GM18498 (cell line): ENCODE results near the gene SORBS2.

Experiments used
- ATAC-seq: cut with Tn5 transposase; IDR thresholded peaks from one replicate; pipeline ENCODE4 v1.9.1; 2021; ENCODE audit warnings: mild to moderate bottlenecking, moderate library complexity; ENCODE audit not compliant: unreplicated experiment

SORBS2 gene

DNA sequence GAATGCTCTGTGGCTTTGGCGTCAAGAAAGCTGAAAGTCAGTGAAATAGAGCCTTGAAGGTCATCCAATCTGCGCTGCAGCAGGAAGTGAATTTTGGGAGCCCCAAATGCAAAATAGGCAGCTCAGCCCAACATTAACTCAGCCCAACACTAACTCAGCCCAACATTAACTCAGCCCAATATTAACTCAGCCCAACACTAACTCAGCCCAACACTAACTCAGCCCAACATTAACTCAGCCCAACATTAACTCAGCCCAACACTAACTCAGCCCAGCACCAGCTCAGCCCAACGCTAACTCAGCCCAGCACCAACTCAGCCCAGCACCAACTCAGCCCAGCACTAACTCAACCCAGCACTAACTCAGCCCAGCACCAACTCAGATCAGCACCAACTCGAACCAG is 71.5 kb downstream of the SORBS2 start:
- ATAC-seq = peak; percentile 41

DNA sequence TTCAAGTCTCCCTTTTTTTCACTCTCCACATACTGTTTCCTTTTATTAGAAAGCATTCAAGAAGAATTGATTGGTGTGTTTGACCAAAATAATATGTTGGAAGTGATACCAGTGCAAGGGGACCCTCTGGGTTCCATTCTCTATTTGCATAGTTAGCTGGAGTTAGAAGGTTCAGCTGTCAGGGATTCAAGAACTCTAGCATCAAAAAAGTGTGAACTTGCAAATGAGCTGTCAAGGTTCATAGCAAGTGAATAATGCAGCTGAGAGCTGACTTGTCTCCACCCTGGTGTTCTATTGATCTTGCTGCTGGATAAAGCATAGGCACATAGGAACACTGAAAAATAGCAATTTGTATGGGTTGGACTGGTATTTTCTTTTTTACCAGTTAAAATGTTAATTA is 73.2 kb downstream of the SORBS2 start:
- ATAC-seq = peak; percentile 33

DNA sequence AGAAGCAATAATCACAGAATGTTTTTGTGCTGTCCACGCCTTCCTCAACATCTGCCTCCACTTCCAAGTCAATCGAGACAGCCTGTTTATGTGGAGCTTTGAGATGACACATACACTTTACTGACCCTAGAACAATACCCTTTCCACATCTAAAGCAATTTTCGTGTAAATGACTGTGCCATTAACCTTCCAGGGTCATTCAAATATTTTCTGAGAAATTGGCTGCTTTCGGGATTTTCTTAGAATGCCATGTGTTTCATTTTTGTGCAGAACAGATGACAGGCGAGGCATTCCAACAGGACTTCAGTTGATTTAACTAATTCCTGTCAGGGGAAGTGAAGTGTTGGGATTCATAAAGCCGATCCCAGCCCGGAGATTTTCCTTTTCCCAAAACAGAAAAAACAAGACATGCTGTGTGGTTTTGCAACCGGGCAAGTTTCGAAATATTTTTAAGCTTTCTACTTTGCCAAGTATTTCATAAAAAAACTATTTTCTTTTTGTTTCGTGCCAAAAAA is 73.9 kb downstream of the SORBS2 start:
- ATAC-seq = no peak

DNA sequence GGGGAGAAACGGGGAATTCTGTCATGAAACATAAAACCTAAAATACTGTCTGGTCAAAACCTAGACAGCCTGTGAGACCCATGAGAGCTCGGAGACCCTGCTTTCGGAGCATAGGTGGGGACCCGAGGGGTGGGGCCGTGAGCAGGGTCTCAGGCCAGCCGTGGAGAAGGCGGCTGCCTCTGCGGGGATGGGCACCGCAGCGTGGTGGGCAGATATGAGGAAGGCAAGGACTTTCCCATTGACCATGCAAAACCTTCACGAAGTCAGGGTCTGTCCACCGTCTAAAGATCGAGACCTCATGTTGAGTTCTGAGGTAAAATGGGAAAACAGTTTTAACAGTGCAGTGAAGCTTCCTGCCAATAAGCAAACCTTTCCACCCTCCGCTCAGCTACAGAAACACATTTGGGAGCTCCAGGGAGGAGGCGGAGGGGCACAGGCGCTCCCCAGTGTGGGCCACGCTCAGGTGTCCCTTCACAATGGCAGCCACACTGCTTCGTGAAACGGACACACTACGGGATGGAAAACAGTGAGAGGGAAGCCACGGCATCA is 74.4 kb downstream of the SORBS2 start:
- no peak for ATAC-seq

- no peak for ATAC-seq
Observed at GRCh38 chr4:185736882-185737281, 75.1 kb downstream of the SORBS2 start.

- no peak for ATAC-seq
Observed at GRCh38 chr4:185735866-185736400, 76.1 kb downstream of the SORBS2 start.

GRCh38 chr4:185734930-185735329 is 77.1 kb downstream of the SORBS2 start:
- no peak for ATAC-seq

DNA sequence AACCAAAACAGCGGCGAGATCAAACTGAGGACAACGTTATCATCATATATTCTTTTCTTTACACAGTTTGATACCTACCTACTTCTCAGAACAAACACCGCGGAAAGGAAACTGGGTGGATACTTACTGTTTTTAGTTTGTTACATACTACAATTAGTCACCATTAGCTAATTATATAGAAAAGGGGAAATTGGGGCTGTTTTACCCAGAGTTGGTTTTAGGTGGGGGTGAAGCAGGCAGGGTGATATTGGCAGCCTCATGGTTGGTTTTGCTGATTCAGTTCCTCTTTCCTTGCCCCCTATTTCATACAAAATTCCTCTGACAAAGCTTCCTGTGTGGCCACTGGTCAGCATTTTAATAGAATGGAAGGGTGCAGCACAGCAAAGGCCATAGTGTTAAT is 77.8 kb downstream of the SORBS2 start:
- ATAC-seq = peak; percentile 63

GRCh38 chr4:185730849-185731608 is 81.0 kb downstream of the SORBS2 start:
- ATAC-seq = peak; percentile 72

- ATAC-seq = peak; percentile 54
Observed at GRCh38 chr4:185730387-185730786, 81.6 kb downstream of the SORBS2 start.

GRCh38 chr4:185729391-185729804 is 82.6 kb downstream of the SORBS2 start:
- no peak for ATAC-seq

DNA sequence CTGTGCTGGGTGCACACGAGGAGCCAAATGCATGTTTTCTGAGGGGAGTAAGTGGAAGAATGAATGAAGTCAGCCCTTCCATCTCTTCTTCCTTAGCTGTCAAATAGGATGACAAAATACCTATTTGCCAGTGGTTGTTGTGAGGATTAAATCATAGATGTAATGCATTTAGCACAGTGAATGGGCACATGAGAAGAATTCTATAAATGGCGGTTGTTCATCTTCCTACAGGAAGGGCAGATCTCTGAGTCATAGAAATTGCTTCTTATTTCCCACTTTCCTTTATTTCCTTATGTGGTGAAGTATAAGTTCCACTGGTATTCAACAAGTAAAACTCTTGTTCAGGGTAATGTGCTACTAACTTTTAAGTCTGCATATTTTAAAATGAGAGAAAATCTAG is 83.1 kb downstream of the SORBS2 start:
- no peak for ATAC-seq

GRCh38 chr4:185726931-185727330 is 85.1 kb downstream of the SORBS2 start:
- no peak for ATAC-seq

GRCh38 chr4:185723631-185724260 is 88.2 kb downstream of the SORBS2 start:
- no peak for ATAC-seq

GRCh38 chr4:185722029-185722316 is 90.0 kb downstream of the SORBS2 start:
- no peak for ATAC-seq

- ATAC-seq = no peak
Observed at GRCh38 chr4:185721190-185722028, 90.6 kb downstream of the SORBS2 start.

DNA sequence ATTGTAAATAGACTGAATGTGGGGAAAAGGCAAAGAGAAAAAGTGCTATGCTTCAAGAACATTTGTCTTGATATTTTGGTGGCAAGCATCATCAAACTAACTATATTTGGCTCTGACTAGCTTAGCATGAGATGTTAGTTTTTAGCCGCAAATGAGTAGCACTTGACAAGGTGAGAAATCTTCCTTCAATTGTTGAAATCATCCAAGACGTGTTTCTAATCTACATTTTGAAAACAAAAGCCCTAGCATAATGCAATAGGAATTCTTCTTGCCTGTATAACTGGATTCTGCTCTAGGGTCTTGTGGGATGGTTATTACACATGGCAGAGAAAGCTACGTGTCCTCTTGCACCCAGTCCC is 92.5 kb downstream of the SORBS2 start:
- ATAC-seq = no peak

- peak; percentile 47 for ATAC-seq
Observed at GRCh38 chr4:185718578-185719499, 93.2 kb downstream of the SORBS2 start.

DNA sequence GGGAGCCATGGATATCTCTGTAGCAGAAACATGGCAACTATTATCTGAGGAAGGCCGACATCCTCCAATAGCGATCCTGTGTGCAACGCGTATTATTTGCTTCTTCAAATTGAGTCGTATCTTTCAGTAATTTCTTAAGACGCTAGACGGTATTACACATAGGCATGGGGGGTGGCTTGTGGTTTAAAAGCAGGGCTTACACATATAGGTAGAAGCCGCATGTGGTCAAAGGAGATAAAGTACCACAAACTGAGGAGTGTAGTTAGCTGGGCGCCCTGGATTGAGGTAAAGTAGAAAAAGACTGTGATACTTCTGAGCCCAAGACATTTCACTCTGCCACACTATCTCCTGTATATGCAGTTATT is 94.6 kb downstream of the SORBS2 start:
- no peak for ATAC-seq
